Inferior parietal cortex (tissue), 1 donor: ENCODE results near the gene ZSCAN5B.
"Not testable (repeated sequence)": the region's sequence is repeated elsewhere in the genome, so short reads cannot be mapped to it uniquely, and the experiment has no call there.

ENCODE experiments used
- DNase-seq: peaks from one replicate; pipeline ENCODE4 v3.0.0-alpha.2; 2016; ENCODE audit errors: extremely low spot score

ZSCAN5B gene

GRCh38 chr19:56197646-56198045 lies at the start of gene ZSCAN5B:
TSS of gene ZSCAN5B (minus strand) at chr19:56197783. CDS start at chr19:56193052, 4,731 bp downstream.
- not testable (repeated sequence) for DNase-seq

- DNase-seq: not testable (repeated sequence)
These were observed 48.2 kb upstream of the ZSCAN5B start for GRCh38 chr19:56245764-56246163.

- no peak for DNase-seq
These were observed 47.6 kb upstream of the ZSCAN5B start for GRCh38 chr19:56245121-56245740.

GRCh38 chr19:56223481-56223880 lies 25.9 kb upstream of the ZSCAN5B start:
- no peak for DNase-seq

- DNase-seq: no peak
These were observed 25.3 kb upstream of the ZSCAN5B start for GRCh38 chr19:56222901-56223300.

GRCh38 chr19:56221851-56222250 lies 24.3 kb upstream of the ZSCAN5B start:
- no peak for DNase-seq

GRCh38 chr19:56221442-56221841 lies 23.9 kb upstream of the ZSCAN5B start:
- not testable (repeated sequence) for DNase-seq

- no peak for DNase-seq
These were observed 21.4 kb upstream of the ZSCAN5B start for GRCh38 chr19:56218961-56219360.

GRCh38 chr19:56217039-56217949 lies 19.7 kb upstream of the ZSCAN5B start:
- DNase-seq: no peak

- no peak for DNase-seq
These were observed 14.1 kb upstream of the ZSCAN5B start for GRCh38 chr19:56211718-56212117.

GRCh38 chr19:56210036-56210435 lies 12.5 kb upstream of the ZSCAN5B start:
- not testable (repeated sequence) for DNase-seq

- no peak for DNase-seq
These were observed 11.5 kb upstream of the ZSCAN5B start for GRCh38 chr19:56209091-56209490.

GRCh38 chr19:56207581-56207980 lies 10.0 kb upstream of the ZSCAN5B start:
- not testable (repeated sequence) for DNase-seq

GRCh38 chr19:56201973-56202372 lies 4.4 kb upstream of the ZSCAN5B start, which contains the start of gene ZSCAN5C:
TSS of gene ZSCAN5C (plus strand) at chr19:56202273. CDS start at chr19:56205914, 3,641 bp downstream.
- no peak for DNase-seq

GRCh38 chr19:56199687-56200086 lies 2.1 kb upstream of the ZSCAN5B start:
- no peak for DNase-seq

- no peak for DNase-seq
These were observed 3.5 kb downstream of the ZSCAN5B start for GRCh38 chr19:56193981-56194640.

- no peak for DNase-seq
These were observed 5.9 kb downstream of the ZSCAN5B start for GRCh38 chr19:56191711-56192110.

- no peak for DNase-seq
These were observed 6.5 kb downstream of the ZSCAN5B start for GRCh38 chr19:56191115-56191514.

- no peak for DNase-seq
These were observed 7.8 kb downstream of the ZSCAN5B start for GRCh38 chr19:56189785-56190184.

GRCh38 chr19:56177564-56178243 lies 19.9 kb downstream of the ZSCAN5B start:
- no peak for DNase-seq

- no peak for DNase-seq
These were observed 20.7 kb downstream of the ZSCAN5B start for GRCh38 chr19:56176881-56177280.

GRCh38 chr19:56176310-56176709 lies 21.3 kb downstream of the ZSCAN5B start:
- DNase-seq: not testable (repeated sequence)
